Large intestine (tissue), 3 donors: Measurements from ENCODE around the gene REPS2. TPM values are rescaled to one million over a fixed set of nuclear protein-coding genes. Genes with fewer than 3 reads are reported as not detected.
A peak's percentile ranks its signal among the peaks of the same experiment; 100 is the strongest.

Source experiments
- DNase-seq, 2 donors: peaks; one replicate each; pipeline versions ENCODE4 v3.0.0 to v3.0.0-alpha.2; 2013
- H3K27ac ChIP-seq: one replicate; pipeline ENCODE4 v1.5.1; 2013; ENCODE audit warnings: low read length
- H3K27me3 ChIP-seq: 2 replicates; pipeline ENCODE4 v1.6.1; 2013; ENCODE audit warnings: low read length; ENCODE audit not compliant: control insufficient read depth, insufficient read depth
- H3K36me3 ChIP-seq: 2 replicates; pipeline ENCODE4 v1.6.1; 2013; ENCODE audit warnings: low read length; ENCODE audit not compliant: control insufficient read depth, insufficient read depth
- H3K4me1 ChIP-seq: one replicate; pipeline ENCODE4 v1.6.1; 2013; ENCODE audit warnings: low read length; ENCODE audit not compliant: control insufficient read depth, insufficient read depth
- H3K4me3 ChIP-seq: one replicate; pipeline ENCODE4 v1.5.1; 2013; ENCODE audit warnings: low read length
- H3K9me3 ChIP-seq: one replicate; pipeline ENCODE4 v1.6.1; 2013; ENCODE audit warnings: mild to moderate bottlenecking, low read depth, low read length, moderate library complexity; ENCODE audit not compliant: control insufficient read depth
- WGBS: methylation state at CpG from one replicate; pipeline ENCODE4 v1.1.5; 2013; ENCODE audit warnings: low lambda C conversion rate; ENCODE audit not compliant: insufficient coverage; 5-methylcytosine and 5-hydroxymethylcytosine counted together
- polyA plus RNA-seq: library from polyadenylated mRNA; unstranded; fragments of 120-200 nt; gene quantifications from one replicate; pipeline ENCODE4 v1.2.1, GENCODE V29; 2013

The REPS2 gene
- polyA plus RNA-seq, 1 donor: 3.7 TPM

DNA sequence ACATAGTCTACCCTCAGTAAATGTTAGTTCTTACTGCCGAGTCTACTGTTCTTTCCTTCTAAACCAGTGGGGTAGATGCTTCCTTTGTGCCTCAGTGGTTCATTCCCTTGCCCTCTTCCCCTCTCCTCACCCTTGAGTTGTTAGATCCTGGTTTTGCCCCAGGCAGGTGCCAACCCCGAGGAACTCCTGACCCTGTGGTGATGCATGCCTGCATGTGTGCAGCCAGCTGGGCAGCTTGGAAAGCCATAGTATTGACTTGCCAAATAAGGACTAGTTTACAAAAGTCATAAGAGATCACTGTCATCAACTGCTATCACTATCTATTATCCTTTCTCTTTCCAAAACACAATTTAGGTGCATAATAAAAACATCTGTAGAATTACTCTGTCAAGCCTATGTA, 50.9 kb downstream of the REPS2 start:
- H3K27ac ChIP-seq: no peak overlapping the region
- H3K4me3 ChIP-seq: no peak overlapping the region
- H3K27me3 ChIP-seq: no peaks in the 10 kb centered on the region
- DNase-seq: no peak
- H3K4me1 ChIP-seq: peaks cover 8% of the 10 kb centered on the region
- H3K36me3 ChIP-seq: no peaks in the 10 kb centered on the region
- no CpG with 5 or more reads among the region's 2 CpGs for WGBS
- H3K9me3 ChIP-seq: no peaks in the 10 kb centered on the region

DNA sequence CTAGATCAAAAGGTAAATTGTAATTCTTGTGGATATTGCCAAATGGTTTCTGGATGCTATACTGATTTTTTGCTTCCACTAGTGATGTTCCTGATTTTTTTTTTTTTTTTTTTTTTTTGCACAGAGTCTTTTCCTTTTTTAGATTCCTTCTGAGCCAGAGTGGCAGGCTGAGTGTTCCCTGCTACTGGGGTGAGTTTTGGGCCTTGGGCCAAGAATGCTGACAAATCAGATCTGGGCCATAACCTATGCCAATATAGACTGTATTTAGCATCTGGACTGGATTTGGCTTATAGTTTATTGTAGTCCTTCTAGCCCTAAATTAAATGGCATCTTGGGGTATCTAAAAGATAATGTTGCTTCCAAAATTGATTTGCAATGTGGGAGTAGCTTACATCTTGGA, 52.8 kb downstream of the REPS2 start:
- H3K36me3 ChIP-seq: no peaks in the 10 kb centered on the region
- no peaks in the 10 kb centered on the region for H3K4me1 ChIP-seq
- H3K4me3 ChIP-seq: no peak overlapping the region
- no peak overlapping the region for H3K27ac ChIP-seq
- no peaks in the 10 kb centered on the region for H3K27me3 ChIP-seq
- no peaks in the 10 kb centered on the region for H3K9me3 ChIP-seq
- no peak for DNase-seq

DNA sequence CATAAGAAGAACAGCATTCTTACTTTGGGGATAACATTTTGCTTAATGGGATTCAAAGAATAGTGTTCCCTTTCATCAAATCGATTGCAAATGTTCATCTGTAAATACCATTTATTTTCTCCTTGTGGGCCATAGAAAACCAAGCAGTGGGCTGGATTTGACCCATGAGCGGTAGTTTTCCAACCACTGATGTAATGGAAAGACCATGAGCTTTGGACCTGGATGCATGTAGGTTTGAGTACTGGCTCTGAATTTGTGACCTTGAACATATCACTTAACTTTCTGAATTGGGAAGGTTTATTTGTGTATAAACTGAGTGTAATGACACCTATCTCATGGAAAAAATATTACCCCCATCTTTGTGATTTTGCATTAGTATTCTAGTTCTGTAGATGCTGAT, 54.3 kb downstream of the REPS2 start:
- no peak overlapping the region for H3K27ac ChIP-seq
- no CpG with 5 or more reads among the region's 2 CpGs for WGBS
- H3K4me3 ChIP-seq: no peak overlapping the region
- no peak for DNase-seq
- no peaks in the 10 kb centered on the region for H3K36me3 ChIP-seq
- H3K9me3 ChIP-seq: no peaks in the 10 kb centered on the region
- no peaks in the 10 kb centered on the region for H3K27me3 ChIP-seq
- H3K4me1 ChIP-seq: no peaks in the 10 kb centered on the region

DNA sequence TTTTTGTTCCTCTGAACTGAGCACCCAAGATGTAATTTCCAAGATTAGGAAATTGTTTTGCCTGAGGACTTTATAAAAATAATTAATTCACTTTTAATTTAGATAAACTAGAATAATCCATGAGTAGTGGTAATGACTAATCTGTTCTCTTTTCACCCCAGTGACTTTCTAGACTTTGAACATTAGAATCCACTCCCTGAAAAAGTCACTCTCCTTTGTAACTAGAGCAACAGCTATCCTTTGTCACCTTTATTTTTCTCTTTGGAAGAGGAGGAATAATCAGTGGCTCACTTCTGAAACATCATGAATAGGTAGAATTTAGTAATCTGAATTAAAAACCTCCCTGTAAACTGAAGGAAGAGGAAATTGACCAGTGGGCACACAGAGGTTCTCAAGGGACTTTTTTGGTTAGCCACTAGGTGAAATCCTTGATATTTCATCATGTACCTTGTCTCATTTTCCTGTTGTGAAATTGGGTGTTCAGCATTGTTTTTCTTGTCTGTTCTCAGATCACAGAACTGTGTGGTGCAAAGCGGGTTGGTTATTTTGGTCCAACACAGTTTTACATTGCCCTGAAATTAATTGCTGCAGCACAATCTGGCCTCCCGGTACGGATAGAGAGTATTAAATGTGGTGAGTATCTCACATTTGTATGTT, 59.4 kb downstream of the REPS2 start:
- no peak for DNase-seq
- H3K36me3 ChIP-seq: no peaks in the 10 kb centered on the region
- H3K27me3 ChIP-seq: no peaks in the 10 kb centered on the region
- no peak overlapping the region for H3K4me3 ChIP-seq
- H3K9me3 ChIP-seq: no peaks in the 10 kb centered on the region
- no CpG with 5 or more reads among the region's 3 CpGs for WGBS
- no peak overlapping the region for H3K27ac ChIP-seq
- peaks cover 11% of the 10 kb centered on the region for H3K4me1 ChIP-seq

DNA sequence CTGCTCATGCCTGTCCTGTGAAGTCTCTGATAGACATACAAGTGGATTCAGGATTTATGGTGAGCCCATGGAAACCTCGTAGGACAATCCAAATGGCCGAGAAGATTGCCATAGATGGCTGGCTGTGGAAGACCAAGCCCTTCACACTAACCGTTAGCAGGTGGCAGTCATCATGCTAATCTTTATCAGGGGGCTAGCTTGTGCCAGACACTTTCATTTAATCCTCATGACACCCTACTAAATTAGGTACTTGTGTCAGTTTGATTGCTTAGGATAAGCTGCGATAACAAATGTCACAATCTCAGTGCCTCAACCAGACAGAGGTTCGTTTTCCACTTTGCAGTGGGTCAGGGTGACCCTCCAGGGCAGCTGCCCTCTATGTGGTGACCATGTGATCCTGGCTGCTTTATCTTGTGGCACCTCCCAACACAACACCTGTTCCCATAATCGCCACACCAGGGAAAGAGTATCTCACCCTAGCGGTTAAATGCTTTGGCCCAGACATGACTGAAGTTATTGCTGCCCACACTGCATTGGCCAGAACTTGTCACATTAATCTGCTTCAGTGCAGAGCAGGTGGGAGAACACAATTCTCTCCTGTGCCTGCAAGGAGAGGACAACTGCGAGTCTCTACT, 60.8 kb downstream of the REPS2 start:
- Histone ChIP-seq H3K4me1 (peaks cover 11% of the 10 kb centered on the region), H3K27ac (no peak overlapping the region), H3K4me3 (no peak overlapping the region), H3K27me3 (no peaks in the 10 kb centered on the region), H3K36me3 (no peaks in the 10 kb centered on the region), H3K9me3 (no peaks in the 10 kb centered on the region)
- no peak for DNase-seq
- no CpG with 5 or more reads among the region's 8 CpGs for WGBS

DNA sequence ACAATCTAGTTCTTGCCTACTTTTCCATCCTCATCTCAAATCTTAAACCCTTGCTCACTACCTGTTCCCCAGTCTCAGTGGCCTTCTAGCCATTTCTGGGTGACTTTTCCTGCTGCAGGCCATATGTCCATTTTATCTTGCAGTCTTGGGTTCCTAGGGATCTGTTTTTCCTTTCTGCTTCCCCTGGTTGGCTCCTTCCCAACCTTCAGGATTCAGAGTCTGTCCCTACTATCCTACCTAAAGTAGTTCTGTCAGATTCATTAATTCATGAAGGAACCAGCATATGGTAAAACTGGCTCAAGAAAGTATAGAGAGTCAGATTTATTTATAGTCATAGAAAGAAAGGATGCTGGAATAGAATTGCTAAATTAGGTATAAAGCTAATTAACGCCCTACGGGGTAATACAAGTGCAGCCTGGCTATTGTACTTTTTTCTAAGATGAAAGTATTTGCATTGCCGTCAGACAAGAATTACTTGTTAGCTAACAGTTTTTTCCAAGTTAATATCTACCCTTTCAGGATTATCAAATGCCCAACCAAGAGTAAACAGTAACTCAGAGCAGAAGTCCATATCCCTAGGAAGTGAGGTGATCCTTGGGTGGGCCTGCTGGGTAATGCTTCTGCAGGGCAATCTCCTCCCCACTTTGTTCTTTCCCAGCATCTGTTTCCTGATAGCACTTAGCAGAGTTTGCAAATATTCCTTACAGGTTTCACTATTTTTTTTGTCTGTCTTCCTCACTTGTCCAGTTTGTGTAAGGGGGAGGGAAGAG, 63.6 kb downstream of the REPS2 start:
- Histone ChIP-seq H3K27me3 (no peaks in the 10 kb centered on the region), H3K4me1 (peaks cover 11% of the 10 kb centered on the region), H3K27ac (peak overlapping the region; percentile 77), H3K36me3 (no peaks in the 10 kb centered on the region), H3K9me3 (no peaks in the 10 kb centered on the region), H3K4me3 (no peak overlapping the region)
- DNase-seq: peak; percentile 58 to 83
- WGBS: no CpG with 5 or more reads among the region's 3 CpGs

DNA sequence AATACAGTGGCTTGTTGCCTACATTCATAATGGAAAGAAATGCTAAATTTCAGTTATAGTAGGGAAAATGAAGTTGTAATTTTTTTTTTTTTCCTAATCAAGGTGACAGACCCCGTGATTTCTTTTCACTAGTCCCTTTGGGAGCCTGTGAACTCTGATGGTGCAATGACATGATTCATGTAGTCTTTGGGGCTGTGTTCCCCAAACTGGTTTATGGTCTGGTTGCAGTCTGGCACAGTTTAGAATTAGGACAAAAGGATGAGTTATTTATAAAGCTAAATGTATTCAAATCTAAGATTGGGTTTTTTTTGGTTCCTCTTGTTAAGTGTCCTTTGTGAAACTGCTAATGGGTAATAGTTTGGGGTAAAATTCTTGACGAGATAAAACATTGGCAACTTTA, 66.0 kb downstream of the REPS2 start:
- no peaks in the 10 kb centered on the region for H3K36me3 ChIP-seq
- peaks cover 11% of the 10 kb centered on the region for H3K4me1 ChIP-seq
- H3K9me3 ChIP-seq: no peaks in the 10 kb centered on the region
- H3K4me3 ChIP-seq: no peak overlapping the region
- WGBS: no CpG with 5 or more reads among the region's 2 CpGs
- H3K27ac ChIP-seq: no peak overlapping the region
- no peaks in the 10 kb centered on the region for H3K27me3 ChIP-seq
- DNase-seq: no peak

DNA sequence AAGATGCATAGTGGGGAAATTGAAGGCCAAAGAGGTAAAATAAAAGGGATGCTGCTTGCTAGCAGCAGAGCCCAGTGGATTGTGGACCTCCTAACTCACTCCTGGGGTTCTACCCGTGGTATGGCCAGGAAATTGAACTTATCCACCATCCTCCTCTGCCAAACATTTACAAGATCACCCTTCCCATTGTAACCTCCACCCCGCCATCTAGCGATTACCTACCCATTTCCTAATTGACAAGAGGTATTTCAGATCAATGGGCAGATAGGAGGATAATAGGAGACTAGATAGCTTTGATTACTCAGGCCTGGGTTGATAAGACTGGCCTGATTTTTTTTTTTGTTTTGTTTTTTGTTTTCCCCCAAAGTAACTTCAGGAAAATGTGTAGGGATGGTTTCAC, 67.8 kb downstream of the REPS2 start:
- H3K27ac ChIP-seq: no peak overlapping the region
- H3K36me3 ChIP-seq: no peaks in the 10 kb centered on the region
- no peak overlapping the region for H3K4me3 ChIP-seq
- DNase-seq: no peak
- peaks cover 8% of the 10 kb centered on the region for H3K4me1 ChIP-seq
- H3K27me3 ChIP-seq: no peaks in the 10 kb centered on the region
- no peaks in the 10 kb centered on the region for H3K9me3 ChIP-seq
- WGBS: no CpG with 5 or more reads among the region's 3 CpGs

DNA sequence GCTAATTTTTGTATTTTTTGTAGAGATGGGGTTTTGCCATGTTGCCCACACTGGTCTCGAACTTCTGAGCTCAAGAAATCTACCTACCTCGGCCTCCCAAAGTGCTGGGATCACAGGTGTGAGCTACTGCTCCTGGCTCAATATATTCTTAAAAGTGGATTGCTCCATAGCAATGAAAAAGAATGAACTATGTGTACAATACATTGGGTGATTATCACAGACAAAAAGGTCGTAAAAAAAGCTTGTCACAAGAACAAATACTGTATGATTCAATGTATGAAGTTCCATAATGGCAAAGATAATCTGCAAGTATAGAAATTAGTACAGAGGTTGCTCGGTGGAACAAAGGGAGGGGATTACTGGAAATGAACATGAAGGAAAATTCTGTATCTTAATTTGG, 70.7 kb downstream of the REPS2 start:
- Histone ChIP-seq H3K9me3 (no peaks in the 10 kb centered on the region), H3K27me3 (no peaks in the 10 kb centered on the region), H3K4me3 (no peak overlapping the region), H3K4me1 (no peaks in the 10 kb centered on the region), H3K36me3 (no peaks in the 10 kb centered on the region), H3K27ac (no peak overlapping the region)
- no CpG with 5 or more reads among the region's 4 CpGs for WGBS
- DNase-seq: no peak

DNA sequence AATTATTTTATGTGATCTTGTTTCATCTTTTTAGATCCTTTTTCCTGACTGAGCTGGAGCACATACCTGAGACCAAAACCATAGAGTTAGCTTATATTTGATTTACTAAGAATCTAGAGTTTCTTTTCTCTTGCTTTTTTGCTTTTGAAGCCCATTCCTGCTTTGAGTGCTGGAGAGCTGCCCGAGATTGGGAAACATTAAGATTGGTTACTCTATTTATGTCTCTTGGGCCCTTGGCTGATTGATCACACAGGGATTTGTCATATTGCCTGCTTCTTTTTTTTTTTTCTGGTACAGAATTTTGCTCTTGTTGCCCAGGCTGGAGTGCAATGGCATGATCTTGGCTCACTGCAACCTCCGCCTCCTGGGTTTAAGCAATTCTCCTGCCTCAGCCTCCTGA, 73.9 kb downstream of the REPS2 start:
- Histone ChIP-seq H3K36me3 (no peaks in the 10 kb centered on the region), H3K9me3 (no peaks in the 10 kb centered on the region), H3K4me1 (peaks cover 4% of the 10 kb centered on the region), H3K27ac (no peak overlapping the region), H3K27me3 (no peaks in the 10 kb centered on the region), H3K4me3 (no peak overlapping the region)
- no peak for DNase-seq
- WGBS: no CpG with 5 or more reads among the region's 2 CpGs
